ENCODE data around the gene MED6.

The MED6 gene

DNA sequence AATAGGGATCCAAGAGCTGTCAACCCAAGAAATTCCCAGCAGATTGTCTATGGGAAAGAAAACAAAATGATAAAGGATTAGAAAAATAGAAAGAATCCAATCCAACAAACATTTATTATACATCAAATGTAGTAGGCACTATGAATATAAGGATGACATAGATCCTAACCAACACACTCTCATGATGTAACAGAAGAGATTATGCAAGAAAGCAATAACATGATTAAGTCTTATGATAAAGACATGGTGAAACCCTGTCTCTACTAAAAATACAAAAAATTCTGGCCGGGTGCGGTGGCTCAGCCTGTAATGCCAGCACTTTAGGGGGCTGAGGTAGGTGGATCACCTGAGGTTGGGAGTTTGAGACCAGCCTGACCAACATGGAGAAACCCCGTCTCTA lies 2.7 kb downstream of the MED6 start:
- DNase-seq (ENCODE audit: low read depth) = no peak

DNA sequence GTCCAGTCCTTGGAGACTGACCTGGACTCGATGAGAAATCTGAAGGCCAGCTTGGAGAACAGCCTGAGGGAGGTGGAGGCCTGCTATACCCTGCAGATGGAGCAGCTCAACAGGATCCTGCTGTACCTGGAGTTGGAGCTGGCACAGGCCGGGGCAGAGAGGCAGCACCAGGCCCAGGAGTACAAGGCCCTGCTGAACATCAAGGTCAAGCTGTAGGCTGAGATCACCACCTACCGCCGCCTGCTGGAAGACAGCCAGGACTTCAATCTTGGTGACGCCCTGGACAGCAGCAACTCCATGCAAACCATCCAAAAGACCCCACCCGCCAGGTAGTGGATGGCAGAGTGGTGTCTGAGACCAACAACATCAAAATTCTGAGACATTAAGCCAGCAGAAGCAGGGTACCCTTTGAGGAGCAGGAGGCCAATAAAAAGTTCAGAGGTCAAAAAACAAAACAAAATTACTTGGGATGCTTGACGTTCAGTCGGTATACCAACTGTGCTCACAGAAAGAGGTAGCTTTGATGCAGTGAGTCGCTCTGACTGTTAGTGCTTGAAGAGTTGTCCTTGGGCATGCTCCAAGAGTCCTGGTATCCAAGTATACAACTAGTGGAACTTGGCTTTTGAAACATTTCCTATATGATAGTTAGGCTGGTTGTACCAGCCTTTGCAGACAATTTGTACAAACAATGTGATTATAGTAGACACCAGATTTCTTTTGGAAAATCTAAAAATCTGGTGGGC lies 4.8 kb downstream of the MED6 start:
- no peak for DNase-seq (ENCODE audit: low read depth)

DNA sequence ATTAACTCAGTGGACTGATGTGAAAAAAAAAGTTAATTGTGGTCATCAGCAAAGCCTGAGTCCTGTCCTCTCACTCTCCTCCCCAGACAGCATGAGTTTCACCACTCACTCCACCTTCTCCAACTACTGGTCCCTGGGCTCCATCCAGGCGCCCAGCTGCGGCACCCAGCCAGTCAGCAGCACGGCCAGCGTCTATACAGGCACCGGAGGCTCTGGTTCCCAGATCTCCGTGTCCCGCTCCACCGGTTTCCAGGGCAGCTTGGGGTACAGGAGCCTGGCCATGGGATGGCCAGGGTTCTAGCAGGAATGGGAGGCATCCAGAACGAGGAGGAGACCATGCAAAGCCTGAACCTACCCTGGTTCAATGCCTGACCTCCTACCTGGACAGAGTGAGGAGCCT lies 6.0 kb downstream of the MED6 start:
- DNase-seq (ENCODE audit: low read depth) = no peak

DNA sequence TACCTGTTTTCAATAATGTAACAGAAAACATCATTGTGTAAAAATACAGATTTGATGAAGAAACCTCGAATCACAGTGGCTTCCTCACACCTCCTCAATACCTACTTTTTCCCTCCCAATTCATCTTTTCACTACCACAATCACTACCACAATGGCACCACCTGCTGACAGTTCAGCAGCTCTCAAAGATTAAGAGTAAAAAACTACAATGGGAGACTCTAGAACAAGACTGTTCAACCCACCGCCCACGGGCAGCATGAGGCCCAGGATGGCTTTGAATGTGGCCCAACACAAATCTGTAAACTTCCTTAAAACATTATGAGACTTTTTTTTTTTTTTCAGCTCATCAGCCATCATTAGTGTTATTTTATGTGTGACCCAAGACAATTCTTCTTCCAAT lies 15.2 kb downstream of the MED6 start:
- no peak for DNase-seq (ENCODE audit: low read depth)

DNA sequence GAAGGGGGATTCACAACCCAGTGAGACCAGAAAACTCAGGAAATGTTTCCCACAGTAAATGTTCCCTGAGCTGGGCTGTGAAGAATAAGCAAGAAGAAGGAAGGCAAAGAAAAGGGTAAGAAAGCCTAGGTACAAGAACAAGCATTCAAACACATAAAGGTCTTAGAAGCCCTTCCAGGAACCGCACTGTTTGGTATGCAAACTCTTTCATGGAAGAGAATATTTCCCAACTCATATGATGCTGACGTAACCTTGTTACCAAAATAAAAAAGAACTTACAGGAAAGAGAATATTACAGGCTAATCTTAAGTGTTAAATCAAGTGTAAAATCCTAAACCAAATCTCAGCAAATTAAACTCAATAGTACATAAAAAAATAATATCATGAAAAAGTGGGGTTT lies 23.6 kb downstream of the MED6 start:
- DNase-seq (ENCODE audit: low read depth) = no peak

DNA sequence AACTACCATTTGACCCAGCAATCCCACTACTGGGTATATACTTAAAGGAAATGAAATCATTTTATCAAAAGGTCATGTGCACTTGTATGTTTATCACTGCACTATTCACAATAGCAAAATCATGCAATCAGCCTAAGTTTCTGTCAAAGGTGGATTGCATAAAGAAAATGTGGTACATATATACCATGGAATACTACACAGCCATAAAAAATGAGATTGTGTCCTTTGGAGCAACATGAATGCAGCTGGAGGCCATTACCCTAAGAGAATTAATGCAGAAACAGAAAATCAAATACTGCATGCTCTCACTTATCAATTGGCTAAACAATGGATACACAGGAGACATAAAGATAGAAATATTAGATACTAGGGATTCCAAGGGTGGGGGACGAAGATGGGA lies 27.4 kb downstream of the MED6 start:
- no peak for DNase-seq (ENCODE audit: low read depth)

DNA sequence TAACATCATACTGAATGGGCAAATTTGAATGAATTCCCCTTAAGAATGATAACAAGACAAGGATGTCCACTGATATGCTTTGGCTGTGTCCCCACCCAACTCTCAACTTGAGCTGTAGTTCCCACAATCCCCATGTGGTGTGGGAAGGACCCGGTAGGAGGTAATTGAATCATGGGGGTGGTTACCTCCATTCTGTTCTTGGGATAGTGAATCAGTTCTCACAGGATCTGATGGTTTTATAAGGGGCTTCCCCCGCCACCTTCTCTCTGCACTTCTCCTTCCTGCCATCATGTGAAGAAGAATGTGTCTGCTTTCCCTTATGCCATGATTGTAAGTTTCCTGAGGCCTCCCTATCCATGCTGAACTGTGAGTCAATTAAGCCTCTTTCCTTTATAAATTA lies 29.3 kb downstream of the MED6 start:
- no peak for DNase-seq (ENCODE audit: low read depth)

DNA sequence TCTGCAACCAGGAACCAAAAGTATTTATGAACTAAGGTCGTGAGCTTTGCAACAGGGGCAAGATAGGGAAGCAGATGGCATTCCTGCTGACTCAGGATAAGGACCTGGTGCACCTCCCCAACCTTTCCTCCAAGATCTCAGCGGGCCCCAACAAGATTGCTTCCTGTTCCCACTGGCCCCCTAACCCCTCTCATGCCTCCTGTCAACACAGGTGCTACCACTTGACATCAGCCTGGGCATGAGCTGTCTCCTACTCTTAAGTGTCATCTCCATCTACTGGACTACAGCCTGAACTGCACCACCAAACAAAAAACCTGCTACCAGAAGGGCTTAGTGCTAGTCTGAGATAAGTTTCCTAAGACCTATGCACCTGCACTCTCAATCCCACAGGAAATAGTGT lies 32.7 kb downstream of the MED6 start:
- no peak for DNase-seq (ENCODE audit: low read depth)

- no peak for DNase-seq (ENCODE audit: low read depth)
Measured at GRCh38 chr14:70563869-70564268, 36.6 kb downstream of the MED6 start.

DNA sequence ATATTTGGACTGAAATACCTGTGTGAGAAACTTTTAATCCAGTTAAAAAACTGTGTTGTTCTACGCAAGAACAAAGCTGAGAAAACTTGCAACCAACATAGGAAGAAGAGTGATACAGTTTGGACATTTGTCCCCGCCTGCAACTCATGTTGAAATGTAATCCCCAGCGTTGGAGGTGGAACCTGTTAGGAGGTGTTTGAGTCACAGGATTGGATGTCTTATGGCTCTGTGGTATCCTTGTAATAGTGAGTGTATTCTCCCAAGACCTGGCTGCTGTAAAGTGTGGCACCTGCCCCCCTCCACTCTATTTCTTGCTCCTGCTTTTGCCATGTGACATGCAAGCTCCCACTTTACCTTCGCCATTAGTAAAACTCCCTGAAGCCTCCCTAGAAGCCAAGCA lies 37.0 kb downstream of the MED6 start:
- no peak for DNase-seq (ENCODE audit: low read depth)

DNA sequence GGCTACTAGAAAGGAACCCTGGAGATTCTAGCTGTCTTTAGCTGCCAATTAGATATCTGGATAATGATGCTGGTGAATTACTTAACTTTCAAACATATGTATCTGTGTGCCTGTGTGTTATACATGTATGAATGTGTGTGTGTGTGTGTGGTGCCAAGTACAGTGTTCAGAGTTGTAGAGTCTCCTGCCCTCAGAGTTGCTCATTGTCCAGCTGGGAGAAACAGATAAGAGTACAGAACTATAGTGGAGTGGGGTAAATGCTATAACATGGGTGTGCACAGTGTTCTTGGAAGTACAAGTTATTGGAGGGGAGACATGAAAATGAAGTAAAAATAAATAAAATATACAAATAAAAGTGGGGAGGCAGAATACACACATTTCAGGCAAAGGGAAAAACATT lies 42.1 kb downstream of the MED6 start:
- DNase-seq (ENCODE audit: low read depth) = no peak

DNA sequence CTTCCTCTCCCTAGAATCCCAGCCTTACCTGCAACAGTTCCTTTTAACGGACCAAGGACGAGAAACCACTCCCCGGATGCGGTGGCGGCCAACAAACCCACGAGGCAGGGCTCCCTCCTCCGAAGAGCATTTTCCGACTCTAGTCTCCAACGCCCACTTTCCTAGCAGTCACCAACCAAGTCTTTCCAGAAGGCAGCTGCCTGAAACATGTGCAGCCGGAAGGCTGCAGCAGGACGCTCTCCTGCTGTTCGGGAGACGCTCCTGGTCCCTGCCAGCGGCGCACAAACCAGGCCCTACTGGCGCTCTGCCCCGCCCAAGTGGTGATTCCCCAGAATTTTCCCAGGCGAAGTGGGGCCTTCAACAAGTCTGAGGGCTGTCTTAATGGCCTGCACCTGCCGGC lies 44.6 kb downstream of the MED6 start:
- DNase-seq (ENCODE audit: low read depth) = no peak

GRCh38 chr14:70538087-70538486 lies 62.4 kb downstream of the MED6 start:
- no peak for DNase-seq (ENCODE audit: low read depth)

GRCh38 chr14:70536830-70537229 lies 63.6 kb downstream of the MED6 start:
- no peak for DNase-seq (ENCODE audit: low read depth)

GRCh38 chr14:70534904-70535303 lies 65.6 kb downstream of the MED6 start, which contains the start of gene ADAM20:
Gene ADAM20, minus strand, starts transcription at chr14:70535004. Its CDS starts 10,247 bp downstream, at chr14:70524757.
- DNase-seq (ENCODE audit: low read depth) = no peak
